Thyroid gland (tissue), 4 donors: ENCODE results near the gene GPS1.

Experiments used
- POLR2A ChIP-seq, 2 donors: fragments of 450-650 bp; IDR thresholded peaks; one replicate each; pipeline ENCODE4 v1.6.1; 2017; ENCODE audit warnings: antibody characterized with exemption in 2 of 2, mild to moderate bottlenecking in 2 of 2, moderate library complexity in 1 of 2
- TF ChIP-seq, protein P1 (sequence below), 6 experiments: fragments of 200-600 bp in 3 of 6; fragments of 450-650 bp in 3 of 6; sonication (generic) in 3 of 6; IDR thresholded peaks; one replicate each; pipeline ENCODE4 v1.5.1; 2016 to 2019; ENCODE audit warnings: antibody characterized with exemption in 6 of 6, mild to moderate bottlenecking in 2 of 6, inconsistent platforms in 1 of 6, moderate library complexity in 1 of 6

- TF ChIP-seq, protein P1, sequence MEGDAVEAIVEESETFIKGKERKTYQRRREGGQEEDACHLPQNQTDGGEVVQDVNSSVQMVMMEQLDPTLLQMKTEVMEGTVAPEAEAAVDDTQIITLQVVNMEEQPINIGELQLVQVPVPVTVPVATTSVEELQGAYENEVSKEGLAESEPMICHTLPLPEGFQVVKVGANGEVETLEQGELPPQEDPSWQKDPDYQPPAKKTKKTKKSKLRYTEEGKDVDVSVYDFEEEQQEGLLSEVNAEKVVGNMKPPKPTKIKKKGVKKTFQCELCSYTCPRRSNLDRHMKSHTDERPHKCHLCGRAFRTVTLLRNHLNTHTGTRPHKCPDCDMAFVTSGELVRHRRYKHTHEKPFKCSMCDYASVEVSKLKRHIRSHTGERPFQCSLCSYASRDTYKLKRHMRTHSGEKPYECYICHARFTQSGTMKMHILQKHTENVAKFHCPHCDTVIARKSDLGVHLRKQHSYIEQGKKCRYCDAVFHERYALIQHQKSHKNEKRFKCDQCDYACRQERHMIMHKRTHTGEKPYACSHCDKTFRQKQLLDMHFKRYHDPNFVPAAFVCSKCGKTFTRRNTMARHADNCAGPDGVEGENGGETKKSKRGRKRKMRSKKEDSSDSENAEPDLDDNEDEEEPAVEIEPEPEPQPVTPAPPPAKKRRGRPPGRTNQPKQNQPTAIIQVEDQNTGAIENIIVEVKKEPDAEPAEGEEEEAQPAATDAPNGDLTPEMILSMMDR (IDR thresholded peaks at IDR 0.05) = no peak
- no peak for TF ChIP-seq POLR2A (IDR thresholded peaks at IDR 0.05)
These were observed 26.7 kb downstream of the GPS1 start for GRCh38 chr17:82078433-82078832.
